SJSA1 (cell line): ENCODE measurements around the gene SSC5D. TPM values are rescaled to one million over a fixed set of nuclear protein-coding genes. Genes with fewer than 3 reads are reported as not detected.
A peak's percentile ranks its signal among the peaks of the same experiment; 100 is the strongest.

Experiments used
- DNase-seq, 2 experiments: peaks; one replicate each; pipeline ENCODE4 v3.0.0-alpha.2; 2015 to 2020; ENCODE audit warnings: low spot score in 2 of 2, low read depth in 1 of 2
- H3K27ac ChIP-seq: fragments of 250-450 bp; sonication (Bioruptor Pico); 2 replicates; pipeline ENCODE4 v1.5.1; 2020; ENCODE audit warnings: mild to moderate bottlenecking, moderate library complexity
- H3K27me3 ChIP-seq: fragments of 250-450 bp; sonication (Bioruptor Pico); replicated peaks from 2 replicates; pipeline ENCODE4 v1.5.1; 2020; ENCODE audit warnings: mild to moderate bottlenecking, moderate library complexity
- H3K36me3 ChIP-seq: fragments of 250-450 bp; sonication (Bioruptor Pico); 2 replicates; pipeline ENCODE4 v1.5.1; 2020; ENCODE audit warnings: mild to moderate bottlenecking
- H3K4me1 ChIP-seq: fragments of 250-450 bp; sonication (Bioruptor Pico); replicated peaks from 2 replicates; pipeline ENCODE4 v1.6.1; 2021; ENCODE audit warnings: mild to moderate bottlenecking
- H3K4me3 ChIP-seq: fragments of 250-450 bp; sonication (Bioruptor Pico); 2 replicates; pipeline ENCODE4 v1.5.1; 2020; ENCODE audit warnings: mild to moderate bottlenecking
- H3K9me3 ChIP-seq: fragments of 250-450 bp; sonication (Bioruptor Pico); replicated peaks from 2 replicates; pipeline ENCODE4 v1.5.1; 2020; ENCODE audit warnings: mild to moderate bottlenecking
- total RNA-seq: library from RNA; depleted of rRNA; stranded (reverse); fragments of >200 nt; shearing (Covaris generic); gene quantifications from 2 replicates; pipeline ENCODE4 v1.2.3, GENCODE V29; 2014

Gene SSC5D
- total RNA-seq, 1 experiment from 2014 or later, result not detected

- Histone ChIP-seq H3K9me3 (no peaks in the 10 kb centered on the region), H3K36me3 (peaks cover 3% of the 10 kb centered on the region; the same call in 1 of the 2 replicates), H3K4me1 (peaks cover 8% of the 10 kb centered on the region), H3K27ac (peak overlapping the region; percentile 51; the same call in 1 of the 2 replicates), H3K27me3 (no peaks in the 10 kb centered on the region), H3K4me3 (peak overlapping the region; percentile 59)
- DNase-seq, result peak in 1 of 2 experiments; percentile 78
These were observed 27.5 kb upstream of the SSC5D start for GRCh38 chr19:55460670-55461258.

- H3K27me3 ChIP-seq, result no peaks in the 10 kb centered on the region
- H3K4me1 ChIP-seq, result peaks cover 8% of the 10 kb centered on the region
- peak within 1 kb of the TSS; percentile 51 for H3K27ac ChIP-seq
- DNase-seq, result peak; percentile 99 to 100
- no peaks in the 10 kb centered on the region for H3K9me3 ChIP-seq
- peak within 1 kb of the TSS; percentile 59 for H3K4me3 ChIP-seq
- H3K36me3 ChIP-seq, result peaks cover 3% of the 10 kb centered on the region; the same call in 1 of the 2 replicates
These were observed 26.8 kb upstream of the SSC5D start, which contains the start of gene ISOC2 for GRCh38 chr19:55461259-55461973. ISOC2 (minus strand) TSS chr19:55461642; CDS start chr19:55456486, 5,156 bp downstream.

- Histone ChIP-seq H3K27ac (no peak overlapping the region), H3K4me3 (peak overlapping the region; percentile 59), H3K27me3 (no peaks in the 10 kb centered on the region), H3K36me3 (peaks cover 3% of the 10 kb centered on the region; the same call in 1 of the 2 replicates), H3K4me1 (peaks cover 8% of the 10 kb centered on the region), H3K9me3 (no peaks in the 10 kb centered on the region)
- no peak for DNase-seq
These were observed 26.1 kb upstream of the SSC5D start for GRCh38 chr19:55461974-55462626.

DNA sequence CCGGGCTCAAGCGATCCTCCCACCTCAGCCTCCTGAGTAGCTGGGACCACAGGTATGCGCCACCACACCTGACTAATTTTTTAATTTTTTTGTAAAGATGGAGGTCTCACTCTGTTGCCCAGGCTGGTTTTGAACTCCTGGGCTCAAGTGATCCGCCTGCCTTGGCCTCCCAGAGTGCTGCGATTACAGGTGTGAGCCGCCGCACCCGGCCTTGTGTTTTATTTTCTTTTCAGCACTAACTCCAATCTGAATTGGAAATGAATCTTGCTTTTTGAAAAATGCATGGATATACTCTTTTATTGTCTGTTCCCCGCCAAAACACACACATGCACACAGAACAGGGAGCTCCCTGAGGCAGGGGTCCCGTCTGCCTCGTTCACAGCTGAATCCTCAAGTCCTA is 25.5 kb upstream of the SSC5D start:
- H3K9me3 ChIP-seq, result no peaks in the 10 kb centered on the region
- no peaks in the 10 kb centered on the region for H3K27me3 ChIP-seq
- no peak overlapping the region for H3K27ac ChIP-seq
- H3K4me3 ChIP-seq, result no peak overlapping the region
- H3K36me3 ChIP-seq, result peaks cover 3% of the 10 kb centered on the region; the same call in 1 of the 2 replicates
- H3K4me1 ChIP-seq, result peaks cover 8% of the 10 kb centered on the region
- DNase-seq, result no peak

- Histone ChIP-seq H3K27ac (no peak overlapping the region), H3K4me3 (no peak overlapping the region), H3K27me3 (no peaks in the 10 kb centered on the region), H3K36me3 (peaks cover 3% of the 10 kb centered on the region; the same call in 1 of the 2 replicates), H3K9me3 (no peaks in the 10 kb centered on the region), H3K4me1 (peaks cover 8% of the 10 kb centered on the region)
- no peak for DNase-seq
These were observed 24.6 kb upstream of the SSC5D start for GRCh38 chr19:55463583-55464031.

DNA sequence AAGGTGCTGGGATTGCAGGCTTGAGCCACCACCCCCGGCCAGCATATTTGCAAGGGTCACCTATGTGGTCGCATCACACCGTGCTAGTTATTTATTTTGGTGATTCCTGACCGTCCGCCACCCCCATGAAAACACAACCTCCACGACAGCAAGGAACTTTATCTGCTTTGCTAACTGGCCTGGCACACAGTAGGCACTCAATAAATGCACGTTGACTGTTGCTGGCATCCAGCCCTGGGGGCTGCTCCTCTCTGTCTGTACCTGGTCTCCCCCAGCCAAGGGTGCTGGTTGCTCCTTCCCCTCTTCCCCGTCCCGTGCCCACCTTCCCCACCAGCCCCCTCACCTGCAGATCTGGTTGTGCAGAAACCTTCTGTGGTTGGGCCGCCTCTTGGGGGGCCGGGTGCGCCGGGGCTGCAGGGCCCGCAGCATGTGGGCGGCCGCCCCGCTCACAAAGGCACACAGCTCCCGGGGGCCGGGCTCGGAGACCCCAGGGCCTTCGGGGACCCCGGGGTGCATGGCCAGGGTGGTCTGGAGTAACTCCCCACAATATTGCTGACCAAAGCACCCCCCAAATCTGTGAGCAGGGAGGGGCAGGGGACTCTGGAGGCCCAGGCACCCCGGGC is 24.1 kb upstream of the SSC5D start:
- H3K4me1 ChIP-seq, result peaks cover 8% of the 10 kb centered on the region
- no peak overlapping the region for H3K27ac ChIP-seq
- no peak overlapping the region for H3K4me3 ChIP-seq
- peaks cover 3% of the 10 kb centered on the region; the same call in 1 of the 2 replicates for H3K36me3 ChIP-seq
- no peaks in the 10 kb centered on the region for H3K9me3 ChIP-seq
- H3K27me3 ChIP-seq, result no peaks in the 10 kb centered on the region
- no peak for DNase-seq

DNA sequence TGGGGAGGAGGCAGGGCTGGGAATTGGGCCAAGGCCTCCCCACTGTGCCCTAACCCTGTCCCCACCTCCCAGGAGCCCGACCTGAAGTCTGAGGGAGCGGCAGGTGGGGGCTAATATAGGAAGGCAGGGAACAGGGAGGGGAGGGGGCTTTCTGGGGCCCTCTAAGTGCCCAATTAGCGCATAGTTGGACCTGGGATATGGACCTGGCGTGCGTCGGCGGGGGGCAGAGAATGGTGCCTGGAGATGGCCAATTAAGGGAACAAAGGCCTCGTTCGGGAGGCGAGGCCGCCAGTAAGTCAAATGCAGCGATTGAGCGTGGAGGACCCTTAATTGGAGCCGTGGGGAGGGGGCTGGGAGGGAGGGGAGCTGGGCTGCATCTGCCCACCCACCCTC is 23.6 kb upstream of the SSC5D start, which contains the start of gene C19orf85:
Gene C19orf85, minus strand, starts transcription at position 90 of the 393 bp plus-strand sequence. CDS start 197 bp downstream, outside the sequence.
- Histone ChIP-seq H3K4me3 (no peak within 1 kb of the TSS), H3K4me1 (peaks cover 8% of the 10 kb centered on the region), H3K27ac (no peak within 1 kb of the TSS), H3K27me3 (no peaks in the 10 kb centered on the region), H3K9me3 (no peaks in the 10 kb centered on the region), H3K36me3 (peaks cover 3% of the 10 kb centered on the region; the same call in 1 of the 2 replicates)
- DNase-seq, result no peak

DNA sequence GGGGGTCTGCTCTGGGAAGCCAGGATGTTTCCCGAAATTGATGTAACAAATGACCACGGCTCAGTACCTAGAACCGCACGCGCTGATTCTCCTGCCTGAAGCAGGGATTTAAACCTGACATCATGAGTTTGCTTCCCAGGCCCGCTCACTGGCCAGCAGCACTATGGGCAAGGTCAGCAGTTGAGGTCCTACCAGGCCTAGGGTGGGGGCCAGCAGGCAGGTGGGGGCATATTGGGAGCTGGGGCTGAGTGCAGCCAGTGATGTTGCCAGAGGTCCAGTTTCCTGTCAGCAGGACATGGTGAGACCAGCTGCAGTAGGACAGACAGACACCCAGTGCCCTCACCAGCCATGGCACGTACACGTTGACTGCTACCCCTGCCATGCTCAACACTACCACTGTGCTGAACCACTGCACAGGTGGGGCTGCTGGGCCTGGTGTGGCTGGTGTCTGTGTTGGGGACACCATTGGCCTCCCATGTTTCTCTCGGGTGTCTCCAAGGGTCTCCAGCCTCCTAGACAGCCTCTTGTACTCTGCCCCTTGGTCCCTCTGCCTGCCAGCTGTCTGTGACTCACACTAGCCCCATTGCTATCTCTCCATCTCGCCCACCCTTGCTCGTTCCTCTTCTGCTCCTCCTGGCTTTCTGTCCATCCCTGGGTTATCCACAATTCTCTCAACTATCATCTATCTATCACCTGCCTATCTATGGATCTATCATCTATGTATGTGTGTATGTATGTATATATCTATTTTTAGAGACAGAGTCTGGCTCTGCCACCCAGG is 22.6 kb upstream of the SSC5D start:
- H3K9me3 ChIP-seq, result no peaks in the 10 kb centered on the region
- no peak overlapping the region for H3K4me3 ChIP-seq
- H3K27ac ChIP-seq, result no peak overlapping the region
- peaks cover 3% of the 10 kb centered on the region; the same call in 1 of the 2 replicates for H3K36me3 ChIP-seq
- H3K27me3 ChIP-seq, result no peaks in the 10 kb centered on the region
- H3K4me1 ChIP-seq, result peaks cover 8% of the 10 kb centered on the region
- no peak for DNase-seq

- Histone ChIP-seq H3K4me1 (peaks cover 7% of the 10 kb centered on the region; the same call in 1 of the 2 replicates), H3K27me3 (no peaks in the 10 kb centered on the region), H3K4me3 (no peak overlapping the region), H3K9me3 (no peaks in the 10 kb centered on the region), H3K36me3 (peaks cover under 1% of the 10 kb centered on the region; the same call in 1 of the 2 replicates), H3K27ac (no peak overlapping the region)
- DNase-seq, result no peak
These were observed 22.0 kb upstream of the SSC5D start for GRCh38 chr19:55466241-55466614.

DNA sequence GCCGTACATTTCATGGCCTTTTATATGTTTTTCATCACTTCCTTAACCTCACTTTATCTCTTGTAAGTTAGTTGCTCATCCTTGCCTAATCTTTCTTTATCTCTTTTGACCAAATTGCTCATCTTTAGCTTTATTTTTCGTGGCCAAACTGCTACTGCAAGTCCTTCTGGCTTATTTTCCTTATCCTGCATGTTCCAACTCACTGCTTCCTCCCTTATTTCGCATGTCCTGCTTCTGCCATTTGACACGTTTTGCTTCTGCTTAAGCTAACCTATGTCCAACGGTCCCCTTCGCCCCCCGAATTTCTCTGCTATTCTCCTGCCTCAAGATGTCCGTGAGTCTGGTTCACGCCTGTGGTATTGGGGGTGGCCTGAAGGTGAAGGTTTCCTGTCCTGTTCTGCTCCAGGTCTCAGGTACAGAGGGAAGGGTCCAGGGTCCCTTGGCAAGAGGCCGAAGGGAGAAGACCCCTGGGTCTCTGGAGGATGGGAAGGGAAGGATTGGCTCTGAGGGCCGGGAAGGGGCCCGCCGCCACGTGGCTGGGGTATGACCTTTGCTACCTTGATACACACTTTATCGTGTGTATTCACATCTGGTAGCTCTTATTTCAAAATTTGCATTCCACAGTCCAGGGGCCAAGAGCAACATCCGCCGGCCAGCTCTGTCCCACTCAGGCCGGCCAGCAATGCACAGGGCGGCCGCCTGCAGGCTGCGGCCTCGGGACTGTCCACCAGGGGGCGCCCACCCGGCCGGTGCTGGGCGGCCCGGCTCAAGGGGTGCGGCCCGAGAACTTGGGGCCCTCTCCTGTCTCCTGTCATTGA is 20.8 kb upstream of the SSC5D start:
- Histone ChIP-seq H3K9me3 (no peaks in the 10 kb centered on the region), H3K27ac (no peak overlapping the region)
- peak in 1 of 2 experiments; percentile 44 for DNase-seq

GRCh38 chr19:55468054-55468393 is 20.2 kb upstream of the SSC5D start:
- Histone ChIP-seq H3K9me3 (no peaks in the 10 kb centered on the region), H3K27ac (no peak overlapping the region), H3K36me3 (no peaks in the 10 kb centered on the region), H3K4me1 (peaks cover 3% of the 10 kb centered on the region; the same call in 1 of the 2 replicates), H3K4me3 (no peak overlapping the region), H3K27me3 (no peaks in the 10 kb centered on the region)
- DNase-seq, result peak in 1 of 2 experiments; percentile 35

More for the DNA sequence above, 20.8 kb upstream of the SSC5D start:
- Histone ChIP-seq H3K4me3 (no peak overlapping the region), H3K36me3 (no peaks in the 10 kb centered on the region), H3K27me3 (no peaks in the 10 kb centered on the region), H3K4me1 (peaks cover under 1% of the 10 kb centered on the region; the same call in 1 of the 2 replicates)

- H3K9me3 ChIP-seq, result no peaks in the 10 kb centered on the region
- H3K36me3 ChIP-seq, result no peaks in the 10 kb centered on the region
- H3K4me3 ChIP-seq, result no peak overlapping the region
- H3K27ac ChIP-seq, result no peak overlapping the region
- no peak for DNase-seq
- H3K4me1 ChIP-seq, result peaks cover 23% of the 10 kb centered on the region
- H3K27me3 ChIP-seq, result no peaks in the 10 kb centered on the region
These were observed 17.0 kb upstream of the SSC5D start for GRCh38 chr19:55471266-55471665.
